Neural progenitor cell (in vitro differentiated cells): ENCODE data around the gene ITM2C. TPM values are rescaled to one million over a fixed set of nuclear protein-coding genes. Genes with fewer than 3 reads are reported as not detected.

Experiments
- DNase-seq: peaks from one replicate; pipeline ENCODE4 v3.0.0-alpha.2; 2016; ENCODE audit warnings: low spot score
- H2AFZ ChIP-seq: fragments of 200-600 bp; sonication (generic); replicated peaks from 2 replicates; pipeline ENCODE4 v1.6.1; 2016; ENCODE audit warnings: antibody characterized with exemption
- H3F3A ChIP-seq: fragments of 200-600 bp; sonication (generic); 2 replicates; pipeline ENCODE4 v1.6.1; 2016; ENCODE audit warnings: antibody characterized with exemption, low read depth
- H3K27ac ChIP-seq: fragments of 200-600 bp; sonication (generic); 2 replicates; pipeline ENCODE4 v1.5.1; 2016; ENCODE audit warnings: mild to moderate bottlenecking
- H3K27me3 ChIP-seq: fragments of 200-600 bp; sonication (generic); 2 replicates; pipeline ENCODE4 v1.6.1; 2016; ENCODE audit warnings: mild to moderate bottlenecking, moderate library complexity
- H3K36me3 ChIP-seq: fragments of 200-600 bp; sonication (generic); 2 replicates; pipeline ENCODE4 v1.5.1; 2016
- H3K4me1 ChIP-seq: fragments of 200-600 bp; sonication (generic); 2 replicates; pipeline ENCODE4 v1.6.1; 2016; ENCODE audit warnings: mixed run types
- H3K4me2 ChIP-seq: fragments of 200-600 bp; sonication (generic); 2 replicates; pipeline ENCODE4 v1.6.1; 2016
- H3K4me3 ChIP-seq: fragments of 200-600 bp; sonication (generic); 2 replicates; pipeline ENCODE4 v1.5.1; 2016
- H3K79me2 ChIP-seq: fragments of 200-600 bp; sonication (generic); 2 replicates; pipeline ENCODE4 v1.6.1; 2016; ENCODE audit warnings: low read depth
- H3K9ac ChIP-seq: fragments of 200-600 bp; sonication (generic); 2 replicates; pipeline ENCODE4 v1.6.1; 2016
- H3K9me3 ChIP-seq: fragments of 200-600 bp; sonication (generic); 2 replicates; pipeline ENCODE4 v1.5.1; 2016; ENCODE audit warnings: low read depth
- H4K20me1 ChIP-seq: fragments of 200-600 bp; sonication (generic); 2 replicates; pipeline ENCODE4 v1.6.1; 2016; ENCODE audit warnings: low read depth
- H3K27ac Mint-ChIP-seq: 3 replicates; pipeline ENCODE4 v1.8.0; 2021; ENCODE audit warnings: mixed read lengths
- H3K27me3 Mint-ChIP-seq: 2 replicates; pipeline ENCODE4 v1.8.0; 2022; ENCODE audit warnings: low read depth, mild to moderate bottlenecking, inconsistent platforms, moderate library complexity, mixed read lengths; ENCODE audit not compliant: insufficient read depth
- H3K36me3 Mint-ChIP-seq: 3 replicates; pipeline ENCODE4 v1.8.0; 2021; ENCODE audit warnings: mixed read lengths
- H3K4me1 Mint-ChIP-seq: 3 replicates; pipeline ENCODE4 v1.8.0; 2021; ENCODE audit warnings: mixed read lengths
- H3K4me3 Mint-ChIP-seq: 3 replicates; pipeline ENCODE4 v1.8.0; 2021; ENCODE audit warnings: mild to moderate bottlenecking, moderate library complexity, mixed read lengths
- H3K9me3 Mint-ChIP-seq: 3 replicates; pipeline ENCODE4 v1.8.0; 2020; ENCODE audit warnings: mixed read lengths
- EZH2 ChIP-seq: fragments of 200-600 bp; sonication (generic); IDR thresholded peaks from 2 replicates; pipeline ENCODE4 v1.6.1; 2017; ENCODE audit warnings: antibody characterized with exemption, mild to moderate bottlenecking, moderate library complexity
- EZH2phosphoT487 ChIP-seq: fragments of 200-600 bp; sonication (generic); IDR thresholded peaks from 2 replicates; pipeline ENCODE4 v1.6.1; 2017; ENCODE audit warnings: antibody characterized with exemption
- total RNA-seq: library from RNA; depleted of rRNA; stranded (reverse); fragments of >200 nt; gene quantifications from 2 replicates; pipeline ENCODE4 v1.2.3, GENCODE V29; 2015; ENCODE audit warnings: low replicate concordance
- TF ChIP-seq, protein P1 (sequence below): fragments of 200-600 bp; sonication (generic); IDR thresholded peaks from 2 replicates; pipeline ENCODE4 v1.5.1; 2017; ENCODE audit warnings: antibody characterized with exemption, mild to moderate bottlenecking

ITM2C gene
- total RNA-seq, 1 donor from 2014 or later, result 84.6 TPM

DNA sequence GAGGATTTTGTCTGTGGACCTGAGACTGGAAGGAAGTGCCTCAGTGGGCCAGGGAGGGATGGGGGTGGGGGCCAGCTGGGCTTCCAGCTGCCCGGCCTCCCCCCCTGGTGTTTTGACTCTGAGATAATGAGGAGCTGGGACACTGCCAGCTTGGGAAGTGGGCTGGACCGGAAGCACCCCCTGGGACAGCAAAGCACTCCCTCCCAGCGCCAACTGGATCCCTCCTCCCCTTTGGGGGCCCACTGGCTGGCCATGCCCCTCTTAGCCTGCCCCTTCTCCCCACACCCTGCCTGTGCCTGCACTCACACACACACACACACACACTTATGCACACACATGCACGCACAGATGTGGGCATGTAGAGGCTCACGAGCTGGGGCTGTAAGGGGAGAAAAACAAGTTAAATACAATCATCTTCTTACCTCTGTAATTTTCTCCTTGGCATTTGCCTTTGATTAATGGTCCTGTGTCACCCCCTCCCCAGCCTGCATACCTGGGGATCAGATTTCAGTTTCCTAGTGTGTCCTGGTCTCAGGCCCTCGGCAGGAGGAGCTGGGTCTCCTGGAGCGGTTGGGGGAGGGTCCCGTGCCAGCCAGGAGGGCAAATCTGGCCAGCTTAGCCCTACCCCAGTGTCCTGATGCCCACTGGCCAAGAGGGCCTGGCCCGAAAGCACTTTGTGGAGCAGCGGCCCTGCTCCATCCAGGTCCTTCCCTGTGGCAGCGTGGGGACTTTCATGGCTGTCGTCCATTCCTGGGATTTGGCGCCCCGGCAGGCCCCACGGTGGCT is 3.6 kb downstream of the ITM2C start:
- H3K4me3 ChIP-seq, result peak overlapping the region; percentile 5
- H3K27me3 ChIP-seq, result peaks cover 11% of the 10 kb centered on the region
- H3K36me3 ChIP-seq, result no peaks in the 10 kb centered on the region
- H3K36me3 Mint-ChIP-seq, result peaks cover 5% of the 10 kb centered on the region
- no peaks in the 10 kb centered on the region for H3K9me3 Mint-ChIP-seq
- H2AFZ ChIP-seq, result no peak overlapping the region
- H3K9ac ChIP-seq, result no peak overlapping the region
- peaks cover 52% of the 10 kb centered on the region for H3F3A ChIP-seq
- H3K4me3 Mint-ChIP-seq, result peak overlapping the region; percentile 70
- peaks cover 50% of the 10 kb centered on the region for H4K20me1 ChIP-seq
- peak overlapping the region; percentile 68 for H3K4me2 ChIP-seq
- H3K27me3 Mint-ChIP-seq, result peaks cover 14% of the 10 kb centered on the region
- TF ChIP-seq, protein P1, sequence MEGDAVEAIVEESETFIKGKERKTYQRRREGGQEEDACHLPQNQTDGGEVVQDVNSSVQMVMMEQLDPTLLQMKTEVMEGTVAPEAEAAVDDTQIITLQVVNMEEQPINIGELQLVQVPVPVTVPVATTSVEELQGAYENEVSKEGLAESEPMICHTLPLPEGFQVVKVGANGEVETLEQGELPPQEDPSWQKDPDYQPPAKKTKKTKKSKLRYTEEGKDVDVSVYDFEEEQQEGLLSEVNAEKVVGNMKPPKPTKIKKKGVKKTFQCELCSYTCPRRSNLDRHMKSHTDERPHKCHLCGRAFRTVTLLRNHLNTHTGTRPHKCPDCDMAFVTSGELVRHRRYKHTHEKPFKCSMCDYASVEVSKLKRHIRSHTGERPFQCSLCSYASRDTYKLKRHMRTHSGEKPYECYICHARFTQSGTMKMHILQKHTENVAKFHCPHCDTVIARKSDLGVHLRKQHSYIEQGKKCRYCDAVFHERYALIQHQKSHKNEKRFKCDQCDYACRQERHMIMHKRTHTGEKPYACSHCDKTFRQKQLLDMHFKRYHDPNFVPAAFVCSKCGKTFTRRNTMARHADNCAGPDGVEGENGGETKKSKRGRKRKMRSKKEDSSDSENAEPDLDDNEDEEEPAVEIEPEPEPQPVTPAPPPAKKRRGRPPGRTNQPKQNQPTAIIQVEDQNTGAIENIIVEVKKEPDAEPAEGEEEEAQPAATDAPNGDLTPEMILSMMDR, result no peak
- no peak for TF ChIP-seq EZH2
- TF ChIP-seq EZH2phosphoT487, result no peak
- peaks cover 71% of the 10 kb centered on the region for H3K4me1 Mint-ChIP-seq
- peak overlapping the region; percentile 40 for H3K27ac ChIP-seq
- no peaks in the 10 kb centered on the region for H3K9me3 ChIP-seq
- peak overlapping the region; percentile 98 for H3K27ac Mint-ChIP-seq
- peaks cover 53% of the 10 kb centered on the region for H3K4me1 ChIP-seq
- DNase-seq, result peak; percentile 48
- peaks cover 81% of the 10 kb centered on the region for H3K79me2 ChIP-seq

DNA sequence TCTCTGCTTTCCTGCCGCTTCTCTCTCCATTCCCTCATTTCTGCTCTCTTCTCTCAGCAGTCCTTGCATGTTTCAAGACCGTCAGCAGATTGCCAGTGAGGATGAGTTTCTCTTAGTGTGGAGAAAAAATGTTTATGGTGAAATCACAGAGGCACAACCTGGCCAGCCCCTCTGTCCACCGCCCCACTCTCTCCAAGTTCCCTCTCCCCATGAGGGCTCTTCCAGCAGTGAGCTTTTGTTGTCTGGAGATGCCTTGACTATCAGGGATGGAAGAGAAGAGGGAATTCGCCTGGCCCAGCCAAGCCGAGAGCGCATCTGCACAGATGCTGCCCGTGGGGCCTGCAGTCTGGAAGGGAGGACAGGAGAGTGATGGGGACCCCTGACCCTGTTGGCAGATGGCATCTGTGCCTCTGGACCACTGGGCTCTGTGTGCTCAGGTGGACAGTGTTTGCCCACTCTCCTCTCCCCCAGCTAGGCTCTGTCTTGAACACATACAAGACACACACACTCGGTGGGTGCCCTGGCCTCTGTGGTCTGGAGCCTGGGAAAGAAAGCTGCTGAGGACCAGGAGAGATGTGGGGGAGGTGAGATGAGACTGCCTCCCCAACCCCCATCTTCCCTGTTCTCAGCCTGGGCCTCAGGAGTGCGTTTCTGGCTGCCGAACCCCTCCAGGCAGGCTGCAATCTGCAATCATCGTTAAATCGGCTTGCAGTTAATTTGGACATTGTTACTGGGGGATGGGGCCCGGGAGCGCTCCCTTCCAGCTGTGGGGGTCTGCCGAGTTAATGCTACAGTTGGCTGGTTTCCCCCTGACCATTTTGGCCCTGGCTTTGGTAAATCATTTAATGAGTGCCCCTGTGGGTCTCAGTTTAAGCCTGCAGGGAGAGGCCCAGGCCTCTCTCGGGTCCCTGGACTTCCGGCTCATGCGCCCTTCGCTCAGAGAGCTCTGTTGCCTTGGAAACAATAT is 4.5 kb downstream of the ITM2C start:
- Histone ChIP-seq H3F3A (peaks cover 46% of the 10 kb centered on the region), H3K79me2 (peaks cover 87% of the 10 kb centered on the region), H3K9ac (peak overlapping the region; percentile 29), H3K27ac (peak overlapping the region; percentile 40), H3K36me3 (no peaks in the 10 kb centered on the region), H3K27me3 (peaks cover 3% of the 10 kb centered on the region), H3K4me1 (peaks cover 53% of the 10 kb centered on the region), H3K9me3 (no peaks in the 10 kb centered on the region), H3K4me2 (peak overlapping the region; percentile 68), H2AFZ (no peak overlapping the region), H4K20me1 (peaks cover 58% of the 10 kb centered on the region), H3K4me3 (peak overlapping the region; percentile 5)
- no peaks in the 10 kb centered on the region for H3K9me3 Mint-ChIP-seq
- H3K27me3 Mint-ChIP-seq, result peaks cover 9% of the 10 kb centered on the region
- H3K4me1 Mint-ChIP-seq, result peaks cover 64% of the 10 kb centered on the region
- DNase-seq, result peak; percentile 47
- peak overlapping the region; percentile 70 for H3K4me3 Mint-ChIP-seq
- H3K36me3 Mint-ChIP-seq, result peaks cover 5% of the 10 kb centered on the region
- TF ChIP-seq EZH2 (no peak), EZH2phosphoT487 (no peak)
- TF ChIP-seq, protein P1, result no peak
- peak overlapping the region; percentile 98 for H3K27ac Mint-ChIP-seq

DNA sequence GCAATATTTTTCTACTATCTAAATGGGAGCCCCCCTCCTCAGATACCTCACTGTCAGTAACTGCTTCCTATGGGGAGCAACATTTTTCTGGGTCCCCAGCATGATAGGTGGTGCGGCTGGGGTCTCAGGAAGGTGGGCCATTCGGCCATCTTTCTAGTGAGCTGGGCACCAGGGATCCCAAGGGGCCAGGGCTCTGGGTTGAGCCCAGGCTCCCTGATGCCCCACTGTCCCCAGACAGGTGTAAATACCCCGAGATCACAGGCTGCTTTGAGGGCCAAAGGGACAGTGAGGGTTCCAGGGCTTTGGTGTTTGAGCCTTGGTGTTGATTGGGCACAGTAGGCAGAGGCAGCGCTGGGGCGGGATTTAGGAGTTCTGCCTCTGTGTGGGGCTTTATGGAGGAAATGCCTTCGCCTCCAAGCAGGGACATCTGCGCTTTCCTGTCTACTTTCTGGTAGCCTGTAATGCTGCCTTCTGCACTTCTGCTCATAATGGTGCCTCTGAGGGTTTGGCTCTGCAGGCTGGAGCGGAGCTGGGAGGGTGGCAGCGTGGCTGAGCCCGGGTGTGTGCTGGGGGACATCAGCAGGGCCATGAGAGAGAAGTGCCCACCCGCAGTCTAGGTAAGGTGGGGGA is 5.3 kb downstream of the ITM2C start:
- no peaks in the 10 kb centered on the region for H3K9me3 Mint-ChIP-seq
- TF ChIP-seq, protein P1, result no peak
- TF ChIP-seq EZH2phosphoT487, result no peak
- no peak for TF ChIP-seq EZH2
- Histone ChIP-seq H3K36me3 (no peaks in the 10 kb centered on the region), H2AFZ (no peak overlapping the region), H3K4me1 (peaks cover 53% of the 10 kb centered on the region), H3K4me2 (peak overlapping the region; percentile 68), H4K20me1 (peaks cover 59% of the 10 kb centered on the region), H3K27ac (no peak overlapping the region), H3K79me2 (peaks cover 87% of the 10 kb centered on the region), H3K9me3 (no peaks in the 10 kb centered on the region), H3K4me3 (no peak overlapping the region), H3F3A (peaks cover 41% of the 10 kb centered on the region), H3K27me3 (no peaks in the 10 kb centered on the region), H3K9ac (no peak overlapping the region)
- H3K4me3 Mint-ChIP-seq, result peak overlapping the region; percentile 70
- H3K36me3 Mint-ChIP-seq, result peaks cover 5% of the 10 kb centered on the region
- peaks cover 6% of the 10 kb centered on the region for H3K27me3 Mint-ChIP-seq
- DNase-seq, result no peak
- H3K27ac Mint-ChIP-seq, result peak overlapping the region; percentile 98
- H3K4me1 Mint-ChIP-seq, result peaks cover 61% of the 10 kb centered on the region
